ENCODE data around the gene TFAP2A.

DNA sequence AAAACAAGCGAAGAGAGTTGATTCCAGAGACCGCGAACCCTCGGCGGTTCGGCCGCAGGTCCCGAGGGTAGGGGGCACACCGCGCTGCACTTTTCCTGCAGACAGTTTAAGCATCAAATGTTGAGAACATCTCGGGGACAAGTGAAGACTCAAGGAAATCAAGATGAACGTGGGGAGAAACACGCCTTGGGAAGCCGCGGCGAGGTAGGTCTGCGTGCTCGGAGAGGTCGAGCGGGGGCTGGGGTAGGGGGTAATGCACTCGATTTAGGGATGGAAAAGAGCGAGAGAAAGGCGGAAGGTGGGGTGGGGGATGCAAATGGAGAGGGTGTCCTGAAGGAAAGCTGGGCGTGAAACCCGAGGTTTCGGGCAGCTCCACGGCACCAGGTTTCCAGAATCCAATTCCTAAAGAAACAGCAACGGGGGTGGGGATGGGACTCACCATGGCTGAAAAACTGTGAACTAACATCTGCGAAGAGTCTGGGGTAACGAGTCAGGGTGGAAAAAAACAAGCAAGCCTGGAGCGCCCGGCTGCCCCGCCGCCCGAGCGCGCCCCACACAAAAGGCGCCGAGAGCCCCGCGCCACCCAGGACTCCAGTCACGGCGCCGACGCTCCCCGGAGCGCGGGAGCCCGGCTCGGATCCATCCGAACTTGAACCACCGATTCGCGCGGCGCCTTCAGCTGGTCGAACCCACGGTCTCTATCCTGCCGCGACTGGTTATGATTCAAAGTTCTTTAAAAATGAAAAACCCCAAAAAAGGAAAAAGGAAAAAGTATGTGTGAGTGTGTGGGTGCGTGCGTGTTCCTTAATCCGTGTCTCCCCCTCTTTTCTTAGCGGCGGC lies 3.5 kb downstream of the TFAP2A start:
- TF ChIP-seq ARNT (IDR thresholded peaks at IDR 0.05) (no peak), ZNF384 (IDR thresholded peaks at IDR 0.05) (no peak), SP1 (IDR thresholded peaks at IDR 0.05) (no peak), ELF4 (IDR thresholded peaks at IDR 0.05) (no peak), FOXK2 (IDR thresholded peaks at IDR 0.05) (no peak), SUZ12 (IDR thresholded peaks at IDR 0.05) (no peak), NFRKB (IDR thresholded peaks at IDR 0.05) (no peak), TARDBP (IDR thresholded peaks at IDR 0.05) (no peak), BHLHE40 (IDR thresholded peaks at IDR 0.05; ENCODE audit: borderline replicate concordance) (no peak)
- TF ChIP-seq, protein P1, sequence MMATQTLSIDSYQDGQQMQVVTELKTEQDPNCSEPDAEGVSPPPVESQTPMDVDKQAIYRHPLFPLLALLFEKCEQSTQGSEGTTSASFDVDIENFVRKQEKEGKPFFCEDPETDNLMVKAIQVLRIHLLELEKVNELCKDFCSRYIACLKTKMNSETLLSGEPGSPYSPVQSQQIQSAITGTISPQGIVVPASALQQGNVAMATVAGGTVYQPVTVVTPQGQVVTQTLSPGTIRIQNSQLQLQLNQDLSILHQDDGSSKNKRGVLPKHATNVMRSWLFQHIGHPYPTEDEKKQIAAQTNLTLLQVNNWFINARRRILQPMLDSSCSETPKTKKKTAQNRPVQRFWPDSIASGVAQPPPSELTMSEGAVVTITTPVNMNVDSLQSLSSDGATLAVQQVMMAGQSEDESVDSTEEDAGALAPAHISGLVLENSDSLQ (IDR thresholded peaks at IDR 0.05), result no peak
